GM19455 (cell line): ENCODE data around the gene KCNAB1.
"Not testable (repeated sequence)": the region's sequence is repeated elsewhere in the genome, so short reads cannot be mapped to it uniquely, and the experiment has no call there.

Experiments
- ATAC-seq: cut with Tn5 transposase; IDR thresholded peaks from one replicate; pipeline ENCODE4 v1.9.1; 2021; ENCODE audit not compliant: unreplicated experiment

The KCNAB1 gene

GRCh38 chr3:156259896-156260295 is 139.5 kb downstream of the KCNAB1 start:
- ATAC-seq: no peak

GRCh38 chr3:156260331-156260730 is 140.0 kb downstream of the KCNAB1 start:
- no peak for ATAC-seq

GRCh38 chr3:156264771-156265170 is 144.4 kb downstream of the KCNAB1 start:
- ATAC-seq: no peak

GRCh38 chr3:156271508-156271907 is 151.1 kb downstream of the KCNAB1 start:
- ATAC-seq: no peak

- no peak for ATAC-seq
Measured at GRCh38 chr3:156271995-156272719, 151.8 kb downstream of the KCNAB1 start.

- no peak for ATAC-seq
Measured at GRCh38 chr3:156273111-156273694, 152.8 kb downstream of the KCNAB1 start.

GRCh38 chr3:156274791-156275190 is 154.4 kb downstream of the KCNAB1 start:
- no peak for ATAC-seq

- ATAC-seq: not testable (repeated sequence)
Measured at GRCh38 chr3:156284637-156285036, 164.3 kb downstream of the KCNAB1 start.

- no peak for ATAC-seq
Measured at GRCh38 chr3:156285626-156286025, 165.2 kb downstream of the KCNAB1 start.

GRCh38 chr3:156290924-156291271 is 170.5 kb downstream of the KCNAB1 start:
- ATAC-seq: no peak

GRCh38 chr3:156291272-156292123 is 171.1 kb downstream of the KCNAB1 start:
- no peak for ATAC-seq

- ATAC-seq: no peak
Measured at GRCh38 chr3:156293566-156293965, 173.2 kb downstream of the KCNAB1 start.

- no peak for ATAC-seq
Measured at GRCh38 chr3:156297582-156297981, 177.2 kb downstream of the KCNAB1 start.

- no peak for ATAC-seq
Measured at GRCh38 chr3:156298014-156298413, 177.6 kb downstream of the KCNAB1 start.

GRCh38 chr3:156298938-156299337 is 178.6 kb downstream of the KCNAB1 start:
- ATAC-seq: no peak

- no peak for ATAC-seq
Measured at GRCh38 chr3:156299569-156299968, 179.2 kb downstream of the KCNAB1 start.

- ATAC-seq: no peak
Measured at GRCh38 chr3:156300371-156300770, 180.0 kb downstream of the KCNAB1 start.

GRCh38 chr3:156300929-156301840 is 180.8 kb downstream of the KCNAB1 start:
- no peak for ATAC-seq

- ATAC-seq: no peak
Measured at GRCh38 chr3:156303001-156303707, 182.8 kb downstream of the KCNAB1 start.

- ATAC-seq: no peak
Measured at GRCh38 chr3:156304406-156304805, 184.0 kb downstream of the KCNAB1 start.
